ENCODE results near the gene ARMC9.

GRCh38 chr2:231169488-231169887 lies 28.9 kb upstream of the ARMC9 start:
- TF ChIP-seq EZH2 (IDR thresholded peaks at IDR 0.05; ENCODE audit: low read length, unreplicated experiment) (no peak), CTCF (conservative IDR thresholded peaks at IDR 0.05; ENCODE audit: low read depth, low read length) (no peak)

All from PC-3 (cell line).